NCI-H2227 treated with DMSO at 0.1 percent for 48 hours (cell line): ENCODE data around the gene CEP85.
A peak's percentile ranks its signal among the peaks of the same experiment; 100 is the strongest.
"Not testable (repeated sequence)": the region's sequence is repeated elsewhere in the genome, so short reads cannot be mapped to it uniquely, and the experiment has no call there.

Source experiments
- DNase-seq: peaks from one replicate; lab custom pipeline; 2025; lab: John Stamatoyannopoulos, UW

The CEP85 gene

DNA sequence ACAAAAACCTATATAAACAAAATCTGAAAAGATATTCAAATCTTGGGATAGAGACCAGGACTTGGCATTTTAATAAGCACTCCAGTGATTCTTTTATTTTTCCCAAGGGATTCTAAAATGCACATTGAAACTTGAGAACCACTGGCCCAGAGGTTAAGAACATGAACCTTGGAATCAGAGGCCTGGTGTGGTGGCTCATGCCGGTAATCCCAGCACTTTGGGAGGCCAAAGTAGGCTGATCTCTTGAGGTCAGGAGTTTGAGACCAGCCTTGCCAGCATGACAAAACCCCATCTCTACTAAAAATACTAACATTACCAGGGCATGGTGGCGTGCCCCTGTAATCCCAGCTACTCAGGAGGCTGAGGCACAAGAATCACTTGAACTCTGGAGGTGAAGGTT is 12.9 kb upstream of the CEP85 start:
- no peak for DNase-seq

- DNase-seq, result no peak
These were observed 9.4 kb upstream of the CEP85 start for GRCh38 chr1:26224606-26225005.

GRCh38 chr1:26225033-26225831 is 8.8 kb upstream of the CEP85 start:
- no peak for DNase-seq

DNA sequence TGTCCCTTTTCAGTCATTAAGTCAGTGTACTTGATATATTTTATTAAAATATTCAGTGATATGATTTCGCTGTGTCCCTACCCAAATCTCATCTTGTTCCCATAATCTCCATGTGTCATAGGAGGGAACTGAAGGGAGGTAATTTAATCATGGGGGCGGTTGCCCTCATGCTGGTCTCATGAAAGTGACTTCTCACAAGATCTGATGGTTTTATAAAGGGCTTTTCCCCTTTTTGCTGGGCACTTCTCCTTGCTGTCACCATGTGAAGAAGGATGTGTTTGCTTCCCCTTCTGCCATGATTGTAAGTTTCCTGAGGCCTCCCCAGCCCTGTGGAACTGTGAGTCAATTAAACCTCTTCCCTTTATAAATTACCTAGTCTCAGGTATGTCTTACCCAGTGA is 3.3 kb upstream of the CEP85 start:
- not testable (repeated sequence) for DNase-seq

DNA sequence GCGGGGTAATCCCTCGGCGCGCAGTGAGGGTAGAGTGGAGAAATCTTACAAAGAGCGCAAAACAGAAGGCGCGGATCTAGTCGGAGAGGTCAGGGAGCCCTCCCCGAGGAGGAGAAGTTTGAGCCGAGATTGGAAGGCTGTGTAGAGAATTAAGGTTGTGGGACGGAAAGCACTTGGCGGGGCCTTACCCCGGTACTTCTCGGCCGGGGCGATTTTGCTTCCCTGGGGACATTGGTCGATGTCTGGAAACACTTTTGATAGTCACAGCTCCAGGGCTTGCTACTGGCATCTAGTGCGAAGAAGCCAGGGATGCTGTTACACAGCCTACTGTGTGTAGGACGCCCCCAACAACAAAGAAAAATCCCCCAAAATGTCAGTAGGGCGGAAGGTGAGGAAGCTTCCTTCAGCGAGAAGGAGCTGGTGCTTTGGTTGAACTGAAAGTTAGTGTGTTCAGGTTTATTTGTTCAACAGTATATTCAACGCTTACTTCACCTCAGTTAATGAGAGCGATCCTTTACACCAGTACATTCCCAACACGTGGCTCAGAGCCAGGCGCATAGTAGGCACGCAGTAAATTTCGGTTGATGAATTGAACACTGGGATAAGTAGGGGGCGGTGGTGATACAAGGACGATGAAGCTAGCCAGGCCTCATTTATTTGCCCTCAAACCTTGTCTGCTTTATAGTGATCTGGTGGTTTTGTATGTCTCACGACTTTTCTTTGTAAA is 807 bp downstream of the CEP85 start:
- peak; percentile 19 for DNase-seq

DNA sequence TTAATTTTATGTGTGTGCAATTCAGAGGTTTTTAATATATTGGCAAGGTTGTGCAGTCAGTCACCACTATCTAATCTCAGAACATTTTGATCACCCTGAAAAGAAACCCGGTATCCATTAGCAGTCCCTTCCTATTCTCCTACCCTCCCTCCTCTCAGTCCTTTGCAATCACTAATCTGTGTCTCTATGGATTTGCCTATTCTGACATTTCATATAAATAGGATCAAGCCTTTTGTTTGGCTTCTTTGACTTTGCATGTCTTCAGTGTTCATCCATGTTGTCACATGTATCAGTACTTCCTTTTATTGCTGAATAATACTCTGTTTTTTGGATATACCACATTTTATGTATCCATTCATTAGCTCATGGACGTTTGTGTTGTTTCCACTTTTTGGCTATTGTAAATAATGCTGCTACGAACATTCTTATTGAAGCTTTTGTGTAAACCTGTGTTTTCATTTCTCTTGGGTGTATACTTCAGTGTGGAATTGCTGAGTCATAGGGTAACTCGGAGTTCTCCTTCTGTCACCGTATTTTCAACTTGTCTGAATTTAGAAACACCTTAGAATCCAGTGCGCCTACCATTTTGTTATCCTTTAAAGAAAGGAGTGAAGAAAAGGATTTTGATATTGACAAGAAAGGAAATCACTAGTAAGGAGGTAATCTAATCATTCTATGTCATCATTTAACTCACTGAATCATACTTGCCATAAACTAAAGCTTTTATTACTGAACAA is 3.4 kb downstream of the CEP85 start:
- DNase-seq, result no peak

DNA sequence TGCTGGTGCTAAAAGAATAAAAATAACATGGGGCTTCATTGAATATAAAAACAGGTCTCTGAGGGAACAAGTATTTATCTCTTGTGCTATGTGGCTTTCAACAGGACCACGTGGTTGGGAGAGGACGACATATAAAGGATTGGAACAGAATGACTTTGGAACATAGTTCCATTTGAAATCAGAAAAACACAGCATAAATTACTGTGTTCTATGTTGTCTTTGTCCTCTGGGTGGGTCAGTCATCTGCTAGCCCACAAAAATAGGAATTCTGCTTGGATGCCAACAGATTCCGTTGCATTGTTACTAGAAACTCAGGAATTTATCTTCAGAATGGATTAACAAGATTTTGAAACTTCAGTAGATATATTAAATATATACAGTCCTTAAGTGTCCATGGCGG is 5.9 kb downstream of the CEP85 start:
- DNase-seq, result no peak

- no peak for DNase-seq
These were observed 18.7 kb downstream of the CEP85 start for GRCh38 chr1:26252718-26253117.

DNA sequence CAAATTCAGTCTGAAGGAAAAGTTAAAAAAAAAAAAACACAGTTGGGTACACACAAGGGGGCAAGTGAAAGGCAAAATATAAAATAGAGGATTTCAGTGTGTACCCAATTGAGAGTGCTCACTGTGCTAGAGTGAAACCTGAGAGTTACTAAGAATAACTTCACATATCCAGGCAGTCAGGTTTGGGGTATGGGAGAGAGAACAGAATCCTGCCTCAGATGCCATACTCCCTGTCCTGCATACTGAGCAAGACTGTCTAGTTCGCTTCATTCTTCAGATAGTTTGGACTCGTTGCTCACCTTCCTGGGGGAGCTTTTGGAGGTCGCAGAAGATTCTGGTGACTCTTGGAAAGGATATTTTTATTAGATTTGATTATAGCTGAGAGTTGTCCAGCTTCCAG is 20.4 kb downstream of the CEP85 start:
- no peak for DNase-seq

DNA sequence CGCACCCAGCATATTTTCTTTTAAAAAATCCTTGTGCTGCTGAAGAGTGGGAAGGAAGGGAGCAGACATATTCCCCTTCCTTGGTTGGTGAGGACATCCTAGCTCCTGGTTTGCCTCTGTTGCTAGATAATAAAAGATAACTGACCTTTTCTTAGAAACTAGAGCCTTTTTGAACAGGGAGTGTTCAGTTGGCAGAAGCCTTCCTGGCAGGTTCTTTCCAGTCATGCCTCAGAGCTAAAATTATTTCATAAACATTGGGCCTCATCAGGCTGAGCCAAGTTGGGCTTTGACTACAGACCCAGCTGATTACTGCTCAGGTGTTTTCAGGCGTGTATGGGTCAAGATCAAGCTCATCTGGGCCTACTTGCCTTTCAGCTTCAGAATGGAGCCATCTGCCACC is 23.2 kb downstream of the CEP85 start:
- DNase-seq, result no peak

DNA sequence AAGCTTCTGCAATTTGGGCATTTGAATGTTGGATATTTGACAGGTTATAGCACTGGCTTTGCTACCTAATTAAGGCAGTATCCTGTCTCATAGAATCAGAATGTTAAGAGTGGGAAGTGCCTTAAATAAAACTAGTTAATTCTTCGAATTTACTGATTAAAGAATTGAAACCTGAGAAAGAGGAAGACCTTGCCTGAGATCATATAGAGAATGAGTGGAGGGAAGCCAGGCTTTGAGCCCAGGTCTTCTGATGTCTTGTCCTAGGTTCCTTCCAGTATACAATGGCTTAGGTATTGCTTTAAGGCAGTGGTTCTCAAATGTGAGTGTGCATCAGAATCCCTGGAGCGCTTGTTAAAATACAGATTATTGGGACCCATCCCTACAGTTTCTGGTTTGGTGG is 25.0 kb downstream of the CEP85 start:
- DNase-seq, result no peak

- DNase-seq, result no peak
These were observed 25.6 kb downstream of the CEP85 start for GRCh38 chr1:26259578-26259977.

DNA sequence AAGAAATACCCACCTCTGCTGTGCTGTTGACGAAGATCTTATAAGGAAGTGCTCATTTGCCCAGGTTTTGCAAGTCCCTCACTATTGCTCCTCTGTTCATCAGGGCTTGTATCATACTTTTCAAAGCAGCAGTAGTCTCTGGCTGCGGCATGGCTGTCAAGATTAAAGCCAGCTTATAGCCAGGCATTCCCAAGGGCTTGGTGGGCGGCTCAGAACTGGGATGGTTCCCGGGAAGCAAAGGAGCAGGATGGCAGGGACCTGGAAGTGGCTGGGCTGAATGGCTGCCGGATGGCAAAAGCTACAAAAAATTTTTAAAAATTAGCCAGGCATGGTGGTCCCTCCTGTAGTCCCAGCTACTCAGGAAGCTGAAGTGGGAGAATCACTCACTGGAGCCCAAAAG is 29.2 kb downstream of the CEP85 start:
- no peak for DNase-seq

DNA sequence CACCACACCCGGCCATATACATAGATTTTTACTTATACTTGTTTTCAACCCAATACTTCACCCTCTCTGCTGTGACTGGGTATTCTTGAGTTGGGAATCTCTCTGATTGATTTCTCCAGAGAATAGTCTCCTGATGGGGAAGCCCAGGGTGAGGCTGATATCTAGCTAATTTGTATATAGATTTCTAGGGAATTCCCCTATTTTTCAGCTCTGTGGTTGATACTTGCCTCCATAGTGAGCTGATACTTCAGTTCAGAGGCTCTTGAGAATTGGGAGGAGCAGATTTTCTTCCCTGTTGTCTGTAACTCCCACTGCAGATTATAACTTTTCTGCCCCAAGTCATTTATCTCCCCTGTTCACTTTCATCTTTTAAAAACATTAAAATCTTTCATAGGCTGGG is 31.4 kb downstream of the CEP85 start:
- no peak for DNase-seq

DNA sequence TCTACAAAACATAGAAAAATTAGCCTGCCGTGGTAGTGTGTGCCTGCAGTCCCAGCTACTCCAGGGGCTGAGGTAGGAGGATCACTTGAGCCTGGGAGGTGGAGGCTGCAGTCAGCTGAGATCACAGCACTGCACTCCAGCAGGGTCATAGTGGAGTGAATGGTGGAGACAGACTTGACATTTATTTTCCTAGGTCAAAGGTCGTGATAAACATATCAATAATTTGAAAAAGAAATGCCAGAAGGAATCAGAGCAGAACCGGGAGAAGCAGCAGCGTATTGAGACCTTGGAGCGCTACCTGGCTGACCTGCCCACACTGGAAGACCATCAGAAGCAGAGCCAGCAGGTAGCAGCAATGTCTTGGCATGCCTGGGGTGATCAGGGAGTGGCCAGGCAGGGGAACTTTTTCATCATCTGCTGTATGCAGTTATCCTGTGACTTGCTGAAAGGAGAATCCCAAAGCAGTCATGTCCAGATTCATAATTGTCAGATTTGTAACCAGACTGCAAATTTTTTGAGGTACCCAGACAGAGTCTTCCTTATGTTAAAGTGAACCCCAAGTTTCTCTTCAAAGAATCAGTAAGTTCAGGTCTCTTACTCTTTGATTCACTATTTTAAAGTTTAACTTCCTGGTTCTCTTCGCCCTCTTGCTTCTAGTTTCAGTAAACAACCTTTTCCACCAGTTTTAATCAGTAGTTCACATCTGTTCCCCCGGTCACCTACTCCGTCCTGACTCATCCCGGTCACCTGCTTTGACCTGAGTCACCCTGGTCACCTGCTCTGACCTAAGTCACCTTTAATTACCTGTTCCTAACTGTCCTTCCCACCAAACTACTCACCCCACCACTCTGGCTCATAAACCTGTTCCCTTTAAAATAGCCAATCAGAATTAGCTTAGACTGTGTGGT is 34.5 kb downstream of the CEP85 start:
- no peak for DNase-seq

- DNase-seq, result no peak
These were observed 35.2 kb downstream of the CEP85 start for GRCh38 chr1:26269198-26269550.

DNA sequence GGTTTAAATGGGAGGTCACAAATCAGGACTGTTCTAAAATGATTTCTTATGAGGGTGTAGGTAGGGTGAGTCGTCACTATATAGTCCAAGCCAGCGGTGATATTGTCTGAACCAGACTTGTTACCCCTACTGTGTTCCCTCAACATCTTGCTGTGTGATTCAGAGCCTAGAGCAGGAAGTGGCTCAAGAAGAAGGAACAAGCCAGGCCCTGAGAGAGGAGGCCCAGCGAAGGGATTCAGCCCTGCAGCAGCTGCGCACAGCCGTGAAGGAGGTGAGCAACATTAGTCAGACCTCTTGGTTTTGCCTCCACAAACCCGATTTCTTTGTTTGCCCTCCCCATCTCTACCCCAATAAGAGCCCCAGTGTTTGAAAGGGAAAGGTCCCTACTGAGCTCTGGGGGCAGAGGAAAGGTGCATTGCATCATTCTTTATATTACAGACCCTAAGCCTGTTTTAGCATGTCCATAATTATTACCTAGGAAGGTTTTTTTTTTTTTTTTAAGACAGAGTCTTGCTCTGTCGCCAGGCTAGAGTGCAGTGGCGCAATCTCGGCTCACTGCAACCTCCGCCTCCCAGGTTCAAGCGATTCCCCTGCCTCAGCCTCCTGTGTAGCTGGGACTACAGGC is 40.9 kb downstream of the CEP85 start:
- no peak for DNase-seq

DNA sequence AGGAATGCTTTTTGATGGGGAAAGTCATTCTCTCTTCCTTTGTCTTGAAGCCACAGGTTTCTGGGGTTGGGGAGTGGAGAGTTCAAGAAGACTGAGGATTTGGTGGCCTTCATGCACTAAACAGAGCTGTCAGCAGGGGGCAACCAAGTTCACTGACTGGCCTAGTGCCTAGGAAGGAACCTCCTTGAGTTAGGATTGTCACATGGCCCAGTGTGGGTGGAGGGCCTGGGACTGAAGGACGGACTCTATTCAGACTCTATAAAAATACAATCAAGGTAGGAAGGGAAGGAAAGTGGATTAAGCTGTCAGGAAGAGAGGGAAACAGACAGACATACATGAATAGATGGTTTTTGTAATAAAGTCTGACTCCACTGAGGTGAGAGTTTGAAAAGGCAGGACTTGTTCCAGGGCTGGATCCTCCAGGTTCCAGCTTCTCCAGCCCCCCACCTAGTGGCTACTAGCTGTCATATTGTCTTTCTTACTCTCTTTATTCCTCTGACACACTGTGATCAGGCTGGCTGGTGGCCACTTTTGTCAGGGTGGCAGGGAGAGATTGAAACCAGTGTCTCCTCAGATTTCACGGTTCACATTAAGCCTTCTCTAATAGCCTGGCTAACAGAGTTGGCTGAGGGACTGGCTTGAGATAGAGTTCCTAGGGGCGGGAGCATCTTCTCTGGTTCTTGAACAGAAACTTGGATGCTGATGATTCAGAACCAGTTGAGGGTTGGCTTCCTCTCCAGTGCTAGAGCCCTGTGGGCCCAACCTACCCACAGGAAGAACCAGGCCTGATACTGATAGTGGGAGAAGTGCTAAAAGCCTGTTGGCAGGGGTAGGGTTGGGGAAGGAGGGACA is 41.8 kb downstream of the CEP85 start:
- peak; percentile 37 for DNase-seq

DNA sequence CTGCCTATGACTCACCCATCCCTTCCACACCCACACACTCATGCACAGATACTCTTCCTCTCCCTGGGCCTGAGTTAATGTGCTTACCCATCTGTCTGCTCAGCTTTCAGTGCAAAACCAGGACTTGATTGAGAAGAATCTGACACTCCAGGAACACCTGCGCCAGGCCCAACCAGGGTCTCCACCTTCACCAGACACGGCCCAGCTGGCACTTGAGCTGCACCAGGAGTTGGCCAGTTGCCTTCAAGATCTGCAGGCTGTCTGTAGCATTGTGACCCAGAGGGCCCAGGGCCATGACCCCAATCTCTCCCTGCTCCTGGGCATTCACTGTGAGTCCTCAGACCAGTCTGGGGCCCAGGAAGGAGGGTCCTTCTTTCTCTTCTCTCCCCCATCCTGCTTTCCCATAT is 42.4 kb downstream of the CEP85 start:
- DNase-seq, result no peak

DNA sequence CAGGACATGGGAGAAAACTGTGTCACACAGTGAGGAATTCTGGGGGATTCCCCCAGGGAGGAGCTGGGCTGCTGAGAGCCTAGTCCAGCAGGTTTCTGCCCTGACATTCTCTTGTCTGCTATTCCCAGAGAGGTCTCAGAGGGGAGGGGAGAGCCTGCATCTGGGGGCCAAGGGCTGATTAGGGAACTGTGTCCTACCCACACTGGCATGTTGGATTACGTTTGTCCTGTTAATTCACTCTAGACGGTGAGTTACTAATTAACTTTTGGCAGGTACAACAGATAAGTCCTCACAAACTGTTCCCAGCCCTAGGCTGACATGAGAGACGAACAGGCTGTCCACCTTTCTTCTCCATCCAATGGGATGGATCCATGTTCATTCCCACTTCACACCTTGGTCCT is 43.3 kb downstream of the CEP85 start:
- no peak for DNase-seq

GRCh38 chr1:26277719-26278118 is 43.7 kb downstream of the CEP85 start:
- no peak for DNase-seq
